Hepatocyte (in vitro differentiated cells): Measurements from ENCODE around the gene MED15.

Experiments used
- EZH2 ChIP-seq: fragments of 200-600 bp; sonication (generic); IDR thresholded peaks from 2 replicates; pipeline ENCODE4 v1.6.1; 2016; ENCODE audit warnings: antibody characterized with exemption, mild to moderate bottlenecking, borderline replicate concordance
- TF ChIP-seq, protein P1 (sequence below): fragments of 200-600 bp; sonication (generic); IDR thresholded peaks from 2 replicates; pipeline ENCODE4 v1.5.1; 2016; ENCODE audit warnings: antibody characterized with exemption, mild to moderate bottlenecking; ENCODE audit not compliant: poor library complexity

DNA sequence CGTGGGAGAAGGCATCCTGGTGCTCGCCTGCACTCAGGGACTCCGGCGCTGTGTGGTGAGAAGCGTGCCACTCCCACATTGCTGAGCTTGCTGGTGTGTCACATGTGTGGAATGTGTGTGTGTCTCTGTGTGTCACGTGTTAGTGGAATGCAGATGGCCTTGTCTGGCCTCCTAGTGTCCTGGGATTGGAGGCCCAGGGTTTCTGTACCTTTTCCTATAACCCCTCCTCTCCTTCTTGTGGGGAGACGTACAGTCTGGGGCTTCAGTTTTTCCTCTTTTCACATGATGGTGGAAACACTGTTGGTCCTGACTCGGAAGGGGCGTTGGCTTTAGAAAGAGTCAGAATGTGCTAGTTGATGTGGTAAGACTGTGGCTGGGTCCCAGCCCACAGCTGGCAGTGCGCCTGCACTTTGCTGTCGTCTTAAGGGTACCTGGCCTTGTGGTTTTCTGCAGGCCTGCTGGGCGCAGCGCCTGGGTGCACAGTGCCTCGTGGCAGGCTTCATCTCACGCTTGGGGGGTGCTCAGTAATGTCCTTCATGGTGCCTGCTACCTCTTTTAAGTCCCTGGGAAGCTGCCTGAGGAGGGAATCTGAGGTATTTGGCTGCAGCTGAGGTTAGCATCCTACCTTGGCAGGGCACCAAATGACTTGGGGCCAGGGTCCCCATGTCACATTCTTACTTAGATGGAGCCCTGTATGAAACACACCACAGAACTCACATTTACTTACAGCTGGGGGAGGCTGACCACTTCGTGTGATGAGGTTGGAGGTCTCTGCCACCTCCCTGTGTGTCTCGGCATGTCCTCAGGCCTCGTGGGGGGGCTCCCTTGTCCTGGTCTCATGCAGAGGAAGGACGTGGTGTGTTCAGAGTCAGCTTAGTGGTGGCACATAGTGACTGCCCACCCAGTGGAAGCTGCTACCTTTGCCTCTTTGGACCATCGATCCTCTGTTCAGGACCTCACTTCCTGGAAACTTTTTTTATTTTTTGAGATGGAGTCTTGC is 61.9 kb downstream of the MED15 start:
- no peak for TF ChIP-seq EZH2
- TF ChIP-seq, protein P1, sequence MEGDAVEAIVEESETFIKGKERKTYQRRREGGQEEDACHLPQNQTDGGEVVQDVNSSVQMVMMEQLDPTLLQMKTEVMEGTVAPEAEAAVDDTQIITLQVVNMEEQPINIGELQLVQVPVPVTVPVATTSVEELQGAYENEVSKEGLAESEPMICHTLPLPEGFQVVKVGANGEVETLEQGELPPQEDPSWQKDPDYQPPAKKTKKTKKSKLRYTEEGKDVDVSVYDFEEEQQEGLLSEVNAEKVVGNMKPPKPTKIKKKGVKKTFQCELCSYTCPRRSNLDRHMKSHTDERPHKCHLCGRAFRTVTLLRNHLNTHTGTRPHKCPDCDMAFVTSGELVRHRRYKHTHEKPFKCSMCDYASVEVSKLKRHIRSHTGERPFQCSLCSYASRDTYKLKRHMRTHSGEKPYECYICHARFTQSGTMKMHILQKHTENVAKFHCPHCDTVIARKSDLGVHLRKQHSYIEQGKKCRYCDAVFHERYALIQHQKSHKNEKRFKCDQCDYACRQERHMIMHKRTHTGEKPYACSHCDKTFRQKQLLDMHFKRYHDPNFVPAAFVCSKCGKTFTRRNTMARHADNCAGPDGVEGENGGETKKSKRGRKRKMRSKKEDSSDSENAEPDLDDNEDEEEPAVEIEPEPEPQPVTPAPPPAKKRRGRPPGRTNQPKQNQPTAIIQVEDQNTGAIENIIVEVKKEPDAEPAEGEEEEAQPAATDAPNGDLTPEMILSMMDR = no peak
